ENCODE data around the gene KCTD6.

The KCTD6 gene

DNA sequence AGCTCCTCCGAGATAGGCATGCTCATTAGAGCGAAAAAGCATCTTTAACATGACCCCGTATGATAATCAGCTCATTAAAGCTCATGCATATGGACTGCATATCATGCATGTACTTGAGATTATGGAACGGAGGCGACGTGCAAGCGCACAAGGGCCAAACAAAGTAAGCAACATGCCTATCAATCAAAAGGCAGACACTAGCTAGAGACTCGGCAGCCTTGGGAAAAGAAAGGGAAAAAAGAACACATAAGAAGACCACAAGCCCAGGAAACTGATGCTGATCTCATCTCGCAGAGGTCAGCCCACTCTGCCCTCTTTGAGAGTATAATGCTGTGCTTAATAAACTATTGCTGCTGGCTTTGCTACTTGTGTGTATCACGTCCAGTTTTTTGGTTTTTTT is 47.7 kb downstream of the KCTD6 start:
- Mint-ChIP-seq H3K36me3 (ENCODE audit: low read depth) (no peaks in the 10 kb centered on the region), H3K27ac (no peak overlapping the region), H3K27me3 (ENCODE audit: low read depth) (peaks cover 26% of the 10 kb centered on the region), H3K4me3 (no peak overlapping the region), H3K4me1 (ENCODE audit: low read depth) (no peaks in the 10 kb centered on the region), H3K9me3 (no peaks in the 10 kb centered on the region)

GRCh38 chr3:58540176-58540858 is 48.4 kb downstream of the KCTD6 start:
- peaks cover 28% of the 10 kb centered on the region for H3K27me3 Mint-ChIP-seq (ENCODE audit: low read depth)
- H3K9me3 Mint-ChIP-seq, result no peaks in the 10 kb centered on the region
- H3K4me1 Mint-ChIP-seq (ENCODE audit: low read depth), result no peaks in the 10 kb centered on the region
- H3K36me3 Mint-ChIP-seq (ENCODE audit: low read depth), result no peaks in the 10 kb centered on the region
- no peak overlapping the region for H3K4me3 Mint-ChIP-seq
- no peak overlapping the region for H3K27ac Mint-ChIP-seq

- H3K27me3 Mint-ChIP-seq (ENCODE audit: low read depth), result peaks cover 28% of the 10 kb centered on the region
- no peaks in the 10 kb centered on the region for H3K4me1 Mint-ChIP-seq (ENCODE audit: low read depth)
- H3K36me3 Mint-ChIP-seq (ENCODE audit: low read depth), result no peaks in the 10 kb centered on the region
- H3K9me3 Mint-ChIP-seq, result no peaks in the 10 kb centered on the region
- no peak overlapping the region for H3K27ac Mint-ChIP-seq
- no peak overlapping the region for H3K4me3 Mint-ChIP-seq
Measured at GRCh38 chr3:58544541-58544940, 52.6 kb downstream of the KCTD6 start.

DNA sequence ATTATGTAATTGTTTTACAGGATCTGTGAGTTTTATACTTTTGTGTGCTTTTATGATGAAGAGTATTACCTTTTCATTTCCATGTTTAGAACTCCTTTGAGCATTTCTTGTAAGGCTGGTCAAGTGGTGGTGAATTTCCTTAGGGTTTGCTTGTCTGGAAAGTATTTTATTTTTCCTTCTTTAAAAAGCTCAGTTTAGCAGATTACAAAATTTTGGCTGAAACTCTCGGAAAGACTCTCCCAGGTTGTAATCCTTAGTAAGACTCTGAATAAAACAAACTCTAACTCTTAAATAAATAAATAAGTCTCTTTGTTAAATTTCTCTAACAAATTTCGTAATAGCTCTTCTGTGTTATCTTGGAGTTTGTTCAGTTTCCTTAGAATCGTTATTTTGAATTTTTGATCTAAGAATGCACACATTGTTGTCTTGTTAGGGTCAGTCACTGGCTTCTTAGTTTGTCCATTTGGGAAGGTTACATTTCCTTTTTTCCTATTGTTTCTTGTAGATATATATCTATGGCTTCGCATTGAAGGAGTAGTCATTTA is 59.8 kb downstream of the KCTD6 start:
- no peaks in the 10 kb centered on the region for H3K4me1 Mint-ChIP-seq (ENCODE audit: low read depth)
- H3K9me3 Mint-ChIP-seq, result peaks cover 4% of the 10 kb centered on the region
- H3K27ac Mint-ChIP-seq, result no peak overlapping the region
- no peaks in the 10 kb centered on the region for H3K36me3 Mint-ChIP-seq (ENCODE audit: low read depth)
- H3K4me3 Mint-ChIP-seq, result no peak overlapping the region
- H3K27me3 Mint-ChIP-seq (ENCODE audit: low read depth), result peaks cover 12% of the 10 kb centered on the region

Measured in T-helper 1 cell treated with Interleukin-12 subunit alpha and Interleukin-12 subunit beta and Interleukin-4 antibody, amounts not matched to agents 30 μg/mL and 1 μg/mL, for 36 hours (primary cell).